Stimulated activated CD4-positive, alpha-beta T cell treated with anti-CD3 and anti-CD28 coated beads, Interleukin-4, amount 100 ng/mL, for 48 hours (primary cell): ENCODE data around the gene KIF26B.
"Not testable (repeated sequence)": the region's sequence is repeated elsewhere in the genome, so short reads cannot be mapped to it uniquely, and the experiment has no call there.

Experiments
- DNase-seq, 2 donors: peaks; one replicate each; pipeline ENCODE4 v3.0.0-alpha.2; 2020; ENCODE audit warnings: low read depth in 2 of 2

Gene KIF26B

DNA sequence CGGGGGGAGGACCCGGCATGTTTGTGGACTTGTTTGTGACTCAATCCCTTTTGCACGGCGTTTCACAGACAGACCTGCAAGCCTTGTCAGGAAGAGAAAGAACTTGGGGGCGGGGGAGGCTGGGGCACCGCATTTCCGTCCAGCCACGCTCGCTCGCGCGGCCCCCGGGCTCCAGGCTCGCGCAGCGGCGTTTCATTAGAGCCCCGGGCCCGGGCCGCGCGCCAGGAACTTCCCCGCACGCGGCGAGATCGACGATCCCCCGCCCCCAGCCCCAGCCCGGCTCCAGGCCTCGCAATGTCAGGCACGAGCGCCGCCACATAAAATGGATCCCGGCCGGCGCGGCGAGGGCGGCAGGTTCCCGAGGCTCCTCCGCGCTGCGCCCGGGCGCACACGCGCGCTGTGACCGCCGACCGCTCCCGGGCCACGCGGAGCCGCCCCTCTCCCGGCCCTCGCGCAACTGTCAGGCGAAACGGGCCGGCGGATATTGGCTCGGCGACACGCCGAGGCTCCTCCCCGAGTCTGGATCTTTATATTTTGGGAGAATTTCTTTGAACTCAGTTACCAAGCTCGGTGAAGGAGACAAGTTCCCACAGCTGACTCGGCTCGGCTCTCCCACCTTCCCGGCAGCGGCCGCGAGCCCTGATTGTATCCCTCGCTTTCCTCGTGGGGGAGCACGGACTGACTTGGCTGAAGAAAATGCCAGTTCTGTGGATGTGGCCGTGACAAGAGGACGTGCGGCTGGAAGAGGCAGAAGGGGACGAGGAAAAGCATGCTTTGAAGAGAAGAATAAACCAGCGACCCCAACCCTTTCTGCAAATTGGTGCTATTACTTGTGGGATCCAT lies at the start of gene KIF26B:
TSS of gene KIF26B (plus strand) at position 557 of the 843 bp plus-strand sequence. CDS start 440 bp downstream, outside the sequence.
- peak in 1 of 2 donors; percentile 10 for DNase-seq

DNA sequence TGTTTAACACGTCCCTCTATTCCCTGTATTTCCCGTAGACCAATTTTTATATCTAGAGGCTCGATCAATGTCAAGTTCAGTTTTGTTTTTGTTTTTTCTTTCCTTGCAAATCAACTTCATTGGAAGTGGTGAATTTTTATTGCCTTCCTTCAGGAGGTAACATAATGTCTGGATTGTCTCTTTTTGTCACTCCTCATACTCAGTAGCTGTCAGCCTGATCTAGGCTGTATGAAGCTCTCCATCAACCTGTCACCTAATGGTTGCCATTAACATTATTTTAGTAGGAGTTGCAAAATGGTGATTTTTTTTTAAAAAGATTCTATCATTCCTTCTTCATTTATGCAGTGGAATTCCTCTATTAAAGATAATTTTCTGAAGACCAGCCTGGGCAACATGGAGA lies 49.7 kb upstream of the KIF26B start:
- no peak for DNase-seq

DNA sequence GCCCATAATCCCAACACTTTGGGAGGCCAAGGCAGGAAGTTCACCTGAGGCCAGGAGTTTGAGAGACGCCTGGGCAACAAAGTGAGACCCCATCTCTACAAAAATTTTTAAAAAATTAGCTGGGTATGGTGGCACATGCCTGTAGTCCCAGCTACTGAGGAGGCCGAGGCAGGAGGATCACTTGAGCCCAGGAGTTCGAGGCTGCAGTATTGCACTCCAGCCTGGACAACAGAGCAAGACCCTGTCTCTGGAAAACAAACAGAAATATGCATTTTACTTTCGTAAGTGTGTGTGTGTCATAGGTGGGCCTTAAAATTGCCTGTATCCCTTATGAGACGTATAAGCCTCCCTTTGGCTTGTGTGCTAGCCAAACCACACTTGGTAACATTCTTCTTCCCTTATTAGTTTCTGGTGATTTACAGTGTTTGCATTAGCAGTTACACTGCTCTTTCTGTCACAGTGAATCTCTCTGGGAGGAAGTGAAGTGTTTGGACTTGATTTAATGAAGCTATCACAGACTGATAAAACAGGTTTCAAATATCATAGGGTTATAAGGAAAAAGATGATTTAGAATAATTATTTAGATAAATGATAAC lies 48.9 kb upstream of the KIF26B start:
- DNase-seq, result no peak

DNA sequence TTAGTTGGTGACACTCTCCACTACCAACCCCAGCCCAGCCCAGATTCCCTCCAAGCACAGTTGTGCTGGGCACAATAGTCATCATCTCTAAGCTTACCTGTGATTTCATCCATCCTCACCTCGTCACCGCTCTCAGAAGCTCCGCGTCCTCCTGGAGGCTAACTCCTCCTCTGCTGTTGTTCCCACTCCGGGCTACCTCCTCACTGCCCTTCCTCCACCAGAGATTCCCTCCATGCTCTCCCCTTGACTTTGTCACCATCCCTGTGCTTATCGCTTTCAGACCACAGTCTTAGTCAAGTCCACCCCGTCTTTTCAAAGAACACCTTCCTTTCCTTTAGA lies 47.0 kb upstream of the KIF26B start:
- no peak for DNase-seq

DNA sequence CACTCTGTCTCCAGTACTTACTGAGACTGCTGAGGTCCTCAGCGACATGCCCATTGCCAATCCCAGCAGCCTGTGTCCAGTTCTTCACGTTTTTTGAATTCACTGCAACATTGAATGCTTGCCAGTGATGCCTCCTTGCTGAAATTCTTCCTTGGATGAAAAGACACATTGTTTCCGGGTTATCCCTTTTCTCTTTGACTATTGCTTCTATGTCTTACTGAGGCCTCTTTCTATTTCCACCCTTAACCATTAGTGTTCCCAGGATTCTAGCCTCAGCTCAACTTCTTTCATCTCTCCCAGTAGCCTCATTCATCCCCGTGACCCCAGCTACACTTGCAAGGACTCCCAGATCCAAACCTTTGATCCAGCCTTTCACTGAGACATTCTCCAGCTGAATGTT lies 46.5 kb upstream of the KIF26B start:
- DNase-seq, result no peak

DNA sequence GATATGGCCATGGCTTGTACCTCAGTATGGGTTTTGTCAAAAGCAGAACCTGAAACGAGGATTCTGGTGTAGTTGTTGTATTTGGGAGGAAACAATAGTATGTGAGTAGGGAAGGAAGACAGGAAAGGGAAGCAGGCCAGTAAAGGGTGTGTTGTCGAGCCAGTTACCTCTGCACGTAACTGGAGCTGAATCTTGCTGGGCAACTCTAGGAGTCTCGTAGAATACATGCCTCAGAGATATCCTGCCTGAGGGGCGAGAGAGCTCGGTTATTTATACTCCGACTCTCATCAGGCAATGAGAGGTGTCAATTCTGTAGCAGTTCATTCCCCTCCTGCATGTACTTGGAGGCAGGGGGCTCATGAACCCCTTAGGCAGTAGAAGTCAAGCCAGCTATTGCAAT lies 45.9 kb upstream of the KIF26B start:
- DNase-seq, result no peak

DNA sequence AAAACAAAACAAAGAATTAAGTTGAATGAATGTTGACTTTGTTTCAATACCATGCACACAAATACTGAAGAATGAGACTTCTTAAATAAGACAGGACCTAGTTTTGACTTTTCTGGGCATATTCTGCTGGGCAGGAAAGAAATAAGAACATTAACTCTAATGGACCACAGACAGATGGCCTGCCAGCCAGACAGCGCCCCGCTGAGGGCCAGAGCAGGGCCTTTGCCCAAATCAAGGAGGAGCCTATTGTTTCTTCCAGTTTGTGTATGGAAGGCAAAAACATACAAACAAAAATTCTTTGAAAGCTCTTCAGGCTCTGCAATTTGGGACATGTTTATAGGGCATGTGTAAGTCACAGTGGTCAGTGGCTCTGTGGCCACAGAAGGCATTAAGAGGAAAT lies 44.4 kb upstream of the KIF26B start:
- DNase-seq, result no peak

DNA sequence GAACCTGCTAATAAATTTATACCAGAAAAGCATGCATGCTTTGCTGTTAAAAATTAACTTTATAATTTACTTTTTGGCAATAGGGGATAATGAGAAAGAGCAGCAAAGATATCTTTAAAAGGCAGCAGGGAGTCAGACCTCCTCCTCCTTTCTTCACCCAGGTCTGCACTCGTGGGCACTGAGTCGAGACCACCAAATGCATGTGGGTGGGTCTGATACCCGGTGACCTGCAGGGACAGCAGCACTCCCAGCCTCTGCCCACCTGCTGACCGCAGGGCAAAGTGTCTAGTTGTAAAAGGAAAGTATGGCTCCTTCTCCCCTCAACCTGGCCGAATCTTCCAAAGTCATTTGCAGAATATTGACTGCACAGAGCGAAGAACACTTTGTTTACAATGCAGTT lies 43.7 kb upstream of the KIF26B start:
- no peak for DNase-seq

DNA sequence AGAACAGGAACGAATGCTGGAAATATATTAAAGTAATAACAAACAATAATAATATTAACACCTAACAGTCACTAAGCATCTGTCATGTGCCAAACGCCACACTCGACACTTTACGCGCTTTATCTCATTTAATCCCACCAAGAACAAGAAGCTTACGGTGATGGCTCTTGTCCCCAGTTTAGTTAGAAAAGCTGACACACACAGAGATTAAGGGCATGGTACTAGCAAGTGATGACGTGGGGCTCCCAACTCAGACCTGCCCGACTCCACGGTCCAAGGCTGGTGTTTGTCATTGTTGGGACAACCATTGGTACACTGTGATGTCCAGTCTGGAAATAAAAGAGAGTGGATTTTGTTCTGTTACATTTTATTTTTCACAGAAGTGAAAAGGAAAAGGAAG lies 41.1 kb upstream of the KIF26B start:
- DNase-seq, result no peak

DNA sequence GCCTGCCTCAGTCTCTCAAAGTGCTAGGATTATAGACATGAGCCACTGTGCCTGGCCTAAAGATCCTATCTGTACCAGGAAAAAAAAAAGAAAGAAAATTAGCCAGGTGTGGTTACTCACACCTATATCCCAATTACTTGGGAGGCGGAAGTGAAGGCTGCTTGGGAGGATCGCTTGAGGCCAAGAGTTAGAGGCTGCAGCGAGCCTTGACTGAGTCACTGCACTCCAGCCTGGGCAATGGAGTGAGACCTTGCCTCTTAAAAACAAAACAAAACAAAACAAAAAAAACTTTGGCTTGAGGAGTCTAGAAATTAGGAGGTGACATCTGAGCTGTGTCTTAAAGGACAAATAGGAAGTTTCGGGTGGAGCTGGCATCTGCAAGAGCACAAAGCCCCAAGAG lies 38.7 kb upstream of the KIF26B start:
- DNase-seq, result no peak

DNA sequence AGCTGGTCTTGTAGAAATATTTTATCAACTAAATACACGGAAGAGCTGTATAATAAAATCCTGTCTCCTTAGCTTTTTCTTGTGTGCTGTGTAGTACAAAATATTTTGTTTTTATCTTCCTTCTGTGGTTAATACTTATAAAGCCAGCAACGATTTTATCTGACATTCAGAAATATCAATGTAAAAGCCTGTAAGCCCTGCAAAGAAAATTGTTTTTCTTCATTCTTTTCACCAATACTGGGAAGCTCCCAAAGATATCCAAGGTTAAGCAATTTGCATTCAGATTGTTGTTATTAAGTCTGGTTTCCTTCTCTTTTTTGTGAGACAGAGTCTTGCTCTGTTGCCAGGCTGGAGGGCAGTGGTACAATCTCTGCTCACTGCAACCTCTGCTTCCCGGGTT lies 38.0 kb upstream of the KIF26B start:
- no peak for DNase-seq

DNA sequence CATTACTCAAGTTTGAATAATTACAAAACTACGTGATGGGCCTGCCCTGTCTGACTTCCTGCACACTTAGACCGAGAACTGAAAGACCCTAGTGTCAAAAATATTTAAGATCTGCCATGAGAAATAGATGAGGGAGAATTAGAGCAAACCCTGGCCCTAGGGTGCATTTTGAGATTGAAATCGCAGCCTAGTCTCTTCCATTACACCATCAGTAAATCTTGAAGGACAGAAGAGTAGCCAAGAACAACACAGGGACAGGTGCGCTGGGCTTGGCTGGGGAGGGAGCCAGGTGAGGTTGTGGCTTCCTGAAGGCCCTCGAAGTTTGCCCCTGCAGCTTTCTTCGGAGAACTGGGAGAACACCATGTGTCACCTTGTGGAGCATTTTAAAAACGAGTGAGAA lies 36.7 kb upstream of the KIF26B start:
- DNase-seq, result no peak

DNA sequence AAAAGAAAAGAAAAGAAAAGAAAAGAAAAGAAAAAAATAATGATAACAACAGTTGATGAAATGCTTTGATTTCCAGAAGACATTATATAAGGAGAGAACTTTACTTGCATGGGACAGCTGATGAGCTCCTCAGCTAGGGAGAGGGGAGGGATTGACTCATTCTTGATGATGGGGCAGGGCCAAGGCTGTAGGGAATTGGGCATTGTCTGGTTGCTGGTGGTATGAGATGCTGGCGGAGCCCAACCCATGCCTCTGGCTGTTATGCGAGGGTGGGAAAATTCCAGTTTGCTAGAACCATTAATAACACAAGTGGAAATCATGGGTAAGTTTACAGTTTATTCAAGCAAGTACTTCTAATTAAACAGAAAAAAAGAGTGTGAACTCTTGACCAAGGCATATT lies 36.0 kb upstream of the KIF26B start:
- no peak for DNase-seq

DNA sequence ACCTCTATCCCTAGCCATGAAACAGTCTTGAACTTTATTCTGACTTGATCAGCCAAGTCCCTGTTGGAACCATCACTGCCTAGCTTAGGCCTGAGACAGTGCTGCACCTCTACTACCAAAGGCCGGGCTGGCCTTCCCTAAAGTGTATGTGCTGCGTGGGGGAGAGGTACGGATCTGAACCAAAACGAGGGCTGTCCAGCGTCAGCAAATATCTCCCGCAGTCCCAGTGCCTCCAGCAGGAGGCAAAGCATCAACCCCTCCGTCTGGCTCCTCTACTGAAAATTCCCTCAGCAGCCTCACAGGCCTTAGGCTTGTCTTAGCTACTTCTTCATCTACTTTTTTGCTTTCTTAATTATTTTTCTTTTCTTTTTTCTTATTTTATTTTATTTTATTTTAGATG lies 33.3 kb upstream of the KIF26B start:
- no peak for DNase-seq

DNA sequence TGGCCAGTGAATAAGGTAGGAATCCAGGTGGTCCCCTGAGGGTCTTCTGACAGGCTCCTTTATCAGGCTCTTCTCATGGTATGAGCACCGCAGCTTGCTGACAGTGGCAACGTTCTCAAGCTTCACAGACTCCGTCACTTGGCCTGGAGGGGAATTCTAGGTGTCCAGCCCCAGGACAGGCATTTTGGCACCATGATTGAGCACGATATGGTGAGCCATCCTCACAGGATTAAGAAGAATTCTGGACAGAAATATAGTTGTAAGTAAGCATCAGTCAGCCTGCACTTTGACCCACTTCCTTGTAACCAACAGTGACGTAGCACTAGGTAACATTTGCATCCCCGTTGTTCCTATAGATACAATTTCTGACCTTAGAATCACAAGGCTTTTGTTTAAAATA lies 30.5 kb upstream of the KIF26B start:
- DNase-seq, result no peak

DNA sequence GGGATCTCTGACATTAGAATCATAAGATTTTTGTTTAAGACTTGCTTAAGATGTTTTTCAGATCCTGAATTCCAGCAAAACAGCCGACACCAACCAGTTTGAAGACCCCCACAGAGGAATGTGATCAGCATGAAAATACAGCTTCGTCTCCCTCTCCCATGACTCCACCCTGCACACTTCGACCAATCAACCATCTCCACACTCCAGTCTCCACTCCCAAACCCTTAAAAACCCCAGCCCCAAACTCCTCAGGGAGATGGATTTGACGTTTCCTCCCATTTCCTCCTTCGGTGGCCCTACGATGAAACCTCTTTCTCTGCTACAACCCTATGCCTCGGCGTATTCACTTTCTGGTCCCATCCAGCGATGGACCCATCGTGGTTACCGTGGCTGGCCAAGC lies 30.1 kb upstream of the KIF26B start:
- no peak for DNase-seq

DNA sequence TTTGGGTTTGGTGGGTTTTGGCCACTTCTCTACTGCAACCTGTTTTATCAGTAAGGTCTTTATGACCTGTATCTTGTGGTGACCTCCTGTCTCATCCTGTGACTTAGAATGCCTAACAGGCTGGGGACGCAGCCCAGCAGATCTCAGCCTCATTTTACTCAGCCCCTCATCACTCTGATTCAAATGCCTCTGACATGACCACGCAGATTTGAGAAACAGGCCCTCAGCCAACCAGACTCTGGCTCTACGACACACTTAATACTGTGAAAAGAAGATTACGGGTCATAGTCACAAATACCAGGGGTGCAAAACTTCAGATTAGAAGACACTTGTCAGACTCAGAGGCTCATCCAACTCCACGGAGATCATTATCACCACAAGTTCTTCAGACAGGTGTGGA lies 28.3 kb upstream of the KIF26B start:
- no peak for DNase-seq

DNA sequence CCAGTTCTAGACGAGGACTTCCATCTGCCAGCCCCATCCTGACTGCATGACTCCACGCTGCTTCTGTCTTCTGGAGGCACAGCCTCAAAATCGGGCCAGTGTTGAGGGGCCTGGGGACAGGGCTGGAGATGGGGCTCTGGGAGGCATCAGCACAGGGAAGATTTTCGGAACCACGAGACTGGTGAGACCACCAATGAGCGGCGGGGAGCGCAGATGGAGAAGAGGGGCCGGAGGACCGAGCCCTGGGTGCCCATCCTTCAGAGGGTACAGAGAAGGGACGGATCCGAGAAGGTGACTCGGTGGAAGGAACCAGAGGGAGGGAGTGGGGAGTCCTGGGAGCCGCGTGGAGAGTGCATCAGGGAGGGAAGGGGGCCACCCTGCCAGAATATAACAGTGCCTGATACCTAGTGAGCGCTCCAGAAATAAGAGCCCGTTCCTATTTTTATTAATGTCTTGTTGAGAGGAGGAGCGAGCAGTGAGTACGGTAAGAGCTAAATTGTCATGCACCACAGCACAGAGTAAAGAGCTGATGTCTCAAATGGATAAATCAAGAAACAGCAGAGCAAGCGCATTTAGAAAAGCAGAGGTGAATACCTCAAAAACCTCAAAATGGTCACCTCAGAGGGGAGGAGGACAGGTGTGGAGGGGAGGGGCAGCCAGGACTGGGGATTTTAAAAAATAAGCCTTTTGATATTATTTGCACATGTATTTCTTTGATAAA lies 26.2 kb upstream of the KIF26B start:
- no peak for DNase-seq

DNA sequence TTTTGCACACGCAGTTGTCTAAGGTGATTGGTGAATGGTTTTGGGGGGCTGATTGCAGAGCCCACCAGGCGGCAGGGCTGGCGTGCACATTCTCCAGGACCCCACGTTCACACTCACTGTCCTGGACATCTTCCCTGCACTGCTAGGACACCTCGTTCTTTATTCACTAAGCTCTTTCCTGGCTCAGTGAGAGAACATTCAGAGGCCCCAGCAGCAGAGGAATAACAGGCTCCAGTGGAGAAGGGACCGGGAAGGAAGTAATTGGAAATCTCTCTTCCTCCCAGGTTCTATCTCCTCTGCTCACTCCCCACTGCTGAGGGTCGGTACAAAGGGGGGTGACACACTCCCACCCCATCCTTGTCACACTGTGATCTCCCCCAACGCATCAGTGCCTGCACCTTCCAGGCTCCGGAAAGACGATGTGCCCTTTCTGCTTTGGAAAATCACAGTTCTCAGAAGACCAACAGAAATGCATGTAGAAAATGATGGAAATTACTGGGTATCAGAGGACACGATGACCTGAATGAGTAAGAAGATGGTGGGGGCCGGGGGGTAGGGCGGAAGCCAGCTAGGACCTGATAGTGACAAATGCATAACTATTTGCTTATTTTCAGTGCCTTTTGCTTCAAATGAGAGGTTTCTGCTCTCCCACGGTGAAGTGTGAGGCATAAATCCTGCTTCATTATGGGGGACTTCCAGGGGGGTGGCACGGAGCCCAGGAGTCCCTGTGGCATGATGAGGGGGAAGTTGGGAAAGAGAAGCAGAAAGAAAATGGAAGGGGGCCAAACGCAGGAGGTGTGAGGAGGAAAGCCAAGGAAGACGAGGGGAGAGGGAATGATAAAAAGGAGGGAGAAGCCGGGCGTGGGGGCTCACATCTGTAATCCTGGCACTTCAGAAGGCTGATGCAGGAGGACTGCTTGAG lies 25.2 kb upstream of the KIF26B start:
- no peak for DNase-seq

DNA sequence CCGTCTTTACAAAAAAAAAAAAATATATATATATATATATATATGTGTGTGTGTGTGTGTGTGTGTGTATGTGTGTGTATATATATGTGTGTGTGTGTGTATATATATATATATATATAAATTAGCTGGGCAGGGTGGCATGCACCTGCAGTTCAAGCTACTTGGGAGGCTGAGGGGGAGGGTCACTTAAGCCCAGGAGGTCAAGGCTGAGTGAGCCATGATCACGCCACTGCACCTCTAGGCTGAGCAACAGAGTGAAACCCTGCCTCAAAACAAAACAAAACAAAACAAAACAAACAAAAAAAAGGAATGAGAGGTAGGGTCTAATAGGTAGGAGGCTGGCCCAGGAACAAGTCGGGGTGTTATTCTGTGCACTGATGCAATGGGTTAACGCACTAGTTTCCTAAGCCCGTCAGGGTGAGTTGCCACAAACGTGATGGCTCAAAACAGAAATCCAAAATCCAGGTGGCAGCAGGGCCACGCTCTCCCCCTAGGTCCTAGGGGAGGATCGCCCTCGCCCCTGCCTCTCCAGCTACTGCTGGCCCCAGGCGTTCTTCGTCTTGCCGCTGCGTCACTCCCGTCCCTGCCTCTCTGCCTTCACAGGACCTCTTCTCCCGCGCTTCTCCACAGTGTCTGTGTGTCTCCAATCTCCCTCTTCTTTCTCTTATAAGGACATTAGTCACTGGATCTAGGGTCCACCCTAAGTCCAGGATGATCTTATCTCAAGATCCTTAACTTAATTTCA lies 24.3 kb upstream of the KIF26B start:
- DNase-seq, result not testable (repeated sequence)

DNA sequence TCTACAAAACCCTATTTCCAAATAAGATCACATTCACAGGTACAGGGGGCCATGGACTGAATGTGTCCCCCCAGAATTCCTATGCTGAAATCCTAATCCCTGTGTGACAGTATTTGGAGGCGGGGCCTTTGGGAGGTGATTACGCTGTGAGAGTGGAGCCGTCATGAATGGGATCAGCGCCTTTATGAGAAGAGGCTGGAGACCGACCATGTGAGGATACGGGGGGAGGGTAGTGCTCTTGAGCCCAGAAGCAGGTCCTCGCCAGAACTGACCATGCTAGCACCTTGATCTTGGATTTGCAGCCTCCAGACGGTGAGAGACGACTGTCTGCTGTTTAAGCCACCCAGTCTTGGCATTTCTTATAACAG lies 23.8 kb upstream of the KIF26B start:
- no peak for DNase-seq
